Measurements from ENCODE around the gene TAF4B. TPM values are rescaled to one million over a fixed set of nuclear protein-coding genes. Genes with fewer than 3 reads are reported as not detected.
"Not testable (repeated sequence)": the region's sequence is repeated elsewhere in the genome, so short reads cannot be mapped to it uniquely, and the experiment has no call there.

The TAF4B gene
- total RNA-seq, 2 donors from 2014 or later: 2.4 to 3.0 TPM

GRCh38 chr18:26414901-26415440 is 188.7 kb downstream of the TAF4B start:
- no peak for DNase-seq (ENCODE audit: low spot score)
- intact Hi-C loops (cut with DNase I): no loop called here

- DNase-seq (ENCODE audit: low spot score): no peak
These were observed 189.4 kb downstream of the TAF4B start for GRCh38 chr18:26415631-26416030.

GRCh38 chr18:26416652-26417150 is 190.5 kb downstream of the TAF4B start:
- intact Hi-C loops (cut with DNase I): no loop called here
- no peak for DNase-seq (ENCODE audit: low spot score)

More at GRCh38 chr18:26415631-26416030, 189.4 kb downstream of the TAF4B start:
- intact Hi-C loops (cut with DNase I): no loop called here

- intact Hi-C loops (cut with DNase I): no loop called here
- DNase-seq (ENCODE audit: low spot score): no peak
These were observed 190.9 kb downstream of the TAF4B start for GRCh38 chr18:26417190-26417589.

GRCh38 chr18:26418225-26418624 is 192.0 kb downstream of the TAF4B start:
- DNase-seq (ENCODE audit: low spot score): no peak
- intact Hi-C loops (cut with DNase I): no loop called here

GRCh38 chr18:26419746-26420145 is 193.5 kb downstream of the TAF4B start:
- intact Hi-C loops (cut with DNase I): no loop called here
- DNase-seq (ENCODE audit: low spot score): no peak

- no peak for DNase-seq (ENCODE audit: low spot score)
- intact Hi-C loops (cut with DNase I): no loop called here
These were observed 195.3 kb downstream of the TAF4B start for GRCh38 chr18:26421503-26421902.

GRCh38 chr18:26421931-26422330 is 195.7 kb downstream of the TAF4B start:
- intact Hi-C loops (cut with DNase I): no loop called here
- no peak for DNase-seq (ENCODE audit: low spot score)

- DNase-seq (ENCODE audit: low spot score): no peak
- intact Hi-C loops (cut with DNase I): no loop called here
These were observed 196.4 kb downstream of the TAF4B start for GRCh38 chr18:26422472-26423162.

GRCh38 chr18:26424428-26425147 is 198.3 kb downstream of the TAF4B start:
- intact Hi-C loops (cut with DNase I): no loop called here
- no peak for DNase-seq (ENCODE audit: low spot score)

- intact Hi-C loops (cut with DNase I): no loop called here
- DNase-seq (ENCODE audit: low spot score): no peak
These were observed 198.9 kb downstream of the TAF4B start for GRCh38 chr18:26425148-26425531.

- no peak for DNase-seq (ENCODE audit: low spot score)
- intact Hi-C loops (cut with DNase I): no loop called here
These were observed 203.4 kb downstream of the TAF4B start for GRCh38 chr18:26429535-26430226.

- DNase-seq (ENCODE audit: low spot score): no peak
- intact Hi-C loops (cut with DNase I): no loop called here
These were observed 206.6 kb downstream of the TAF4B start for GRCh38 chr18:26432651-26433424.

- intact Hi-C loops (cut with DNase I): no loop called here
- no peak for DNase-seq (ENCODE audit: low spot score)
These were observed 208.6 kb downstream of the TAF4B start for GRCh38 chr18:26434887-26435286.

GRCh38 chr18:26435415-26436095 is 209.3 kb downstream of the TAF4B start:
- DNase-seq (ENCODE audit: low spot score): no peak
- intact Hi-C loops (cut with DNase I): no loop called here

GRCh38 chr18:26436176-26437051 is 210.2 kb downstream of the TAF4B start:
- no peak for DNase-seq (ENCODE audit: low spot score)
- intact Hi-C loops (cut with DNase I): no loop called here

GRCh38 chr18:26437634-26438033 is 211.4 kb downstream of the TAF4B start:
- DNase-seq (ENCODE audit: low spot score); intact Hi-C loops (cut with DNase I): not testable (repeated sequence)

- intact Hi-C loops (cut with DNase I): no loop called here
- no peak for DNase-seq (ENCODE audit: low spot score)
These were observed 212.7 kb downstream of the TAF4B start for GRCh38 chr18:26438980-26439379.
